Common myeloid progenitor, CD34-positive (primary cell): Measurements from ENCODE around the gene THUMPD3.

Source experiments
- CTCF ChIA-PET: fragments of 350-600 bp; sonication (Branson Sonifier 250); formaldehyde crosslinking; loops from one replicate; lab custom pipeline; 2021; ENCODE audit warnings: antibody characterized with exemption; lab: Charles Lee
- POLR2A ChIA-PET: fragments of 350-600 bp; sonication (Branson Sonifier 250); formaldehyde crosslinking; loops from one replicate; lab custom pipeline; 2021; ENCODE audit warnings: antibody characterized with exemption; lab: Charles Lee
- DNase-seq, 3 donors: peaks; one replicate each; pipeline versions ENCODE4 v3.0.0 to v3.0.0-alpha.2; 2013
- H3K27ac ChIP-seq, 2 experiments: 1 replicate in 1 of 2; 2 replicates in 1 of 2; pipeline ENCODE4 v1.7.0; 2013; ENCODE audit warnings: inconsistent platforms in 2 of 2, low read length in 2 of 2, mild to moderate bottlenecking in 2 of 2, low read depth in 1 of 2, moderate library complexity in 1 of 2; ENCODE audit not compliant: severe bottlenecking in 2 of 2, insufficient read depth in 1 of 2, poor library complexity in 1 of 2
- H3K27me3 ChIP-seq, 5 experiments: replicated peaks in 2 of 5; 1 replicate in 3 of 5; 2 replicates in 2 of 5; pipeline versions ENCODE4 v1.6.1 to v1.7.0; 2013; ENCODE audit warnings: low read length in 4 of 5, mild to moderate bottlenecking in 2 of 5, moderate library complexity in 2 of 5, inconsistent platforms in 1 of 5; ENCODE audit not compliant: insufficient read depth in 5 of 5, control insufficient read depth in 4 of 5
- H3K36me3 ChIP-seq, 4 experiments: 1 replicate in 2 of 4; 2 replicates in 2 of 4; pipeline versions ENCODE4 v1.6.1 to v1.7.0; 2013; ENCODE audit warnings: low read length in 3 of 4, control low read depth in 1 of 4, mild to moderate bottlenecking in 1 of 4; ENCODE audit not compliant: control insufficient read depth in 4 of 4, insufficient read depth in 4 of 4
- H3K4me1 ChIP-seq, 4 experiments: 1 replicate in 3 of 4; 2 replicates in 1 of 4; pipeline versions ENCODE4 v1.6.1 to v1.7.1; 2013; ENCODE audit warnings: low read length in 3 of 4, mild to moderate bottlenecking in 3 of 4, control low read depth in 1 of 4, inconsistent platforms in 1 of 4, moderate library complexity in 1 of 4; ENCODE audit not compliant: control insufficient read depth in 4 of 4, insufficient read depth in 4 of 4; ENCODE audit errors: control extremely low read depth in 1 of 4
- H3K4me3 ChIP-seq, 7 experiments: 1 replicate in 4 of 7; 2 replicates in 3 of 7; pipeline versions ENCODE4 v1.5.1 to v1.7.0; 2013; ENCODE audit warnings: mild to moderate bottlenecking in 7 of 7, low read length in 6 of 7, moderate library complexity in 6 of 7, inconsistent platforms in 2 of 7, low read depth in 2 of 7, control low read depth in 1 of 7; ENCODE audit not compliant: insufficient read depth in 4 of 7, control insufficient read depth in 1 of 7; ENCODE audit errors: extremely low read depth in 1 of 7
- H3K9me3 ChIP-seq, 5 experiments: 1 replicate in 4 of 5; 2 replicates in 1 of 5; pipeline versions ENCODE4 v1.6.1 to v1.7.1; 2013; ENCODE audit warnings: low read length in 4 of 5, mild to moderate bottlenecking in 2 of 5, inconsistent platforms in 1 of 5, low read depth in 1 of 5, moderate library complexity in 1 of 5; ENCODE audit not compliant: control insufficient read depth in 4 of 5, insufficient read depth in 2 of 5; ENCODE audit errors: control extremely low read depth in 1 of 5
- WGBS: methylation state at CpG from one replicate; pipeline ENCODE4 v1.1.5; 2013; ENCODE audit not compliant: insufficient coverage; 5-methylcytosine and 5-hydroxymethylcytosine counted together

Gene THUMPD3

DNA sequence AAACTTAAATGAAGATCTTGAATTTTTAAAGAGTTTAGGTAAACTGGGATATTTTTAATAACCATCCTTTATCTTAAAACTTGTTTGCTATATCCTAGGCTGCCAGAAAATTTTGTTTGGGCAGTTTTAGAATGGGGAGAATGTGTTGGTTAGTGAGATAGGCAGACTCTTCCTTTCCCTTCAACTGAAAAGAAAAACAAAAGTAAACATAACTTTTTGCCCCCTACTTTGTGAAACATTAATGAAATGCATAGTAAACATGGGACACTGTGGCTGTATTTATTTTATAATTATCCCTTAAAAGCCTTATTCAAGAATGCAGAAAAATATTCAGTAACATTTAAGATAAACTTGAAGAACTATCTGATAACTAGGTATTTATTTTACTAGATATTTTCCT, 65.6 kb downstream of the THUMPD3 start:
- H3K36me3 ChIP-seq, result peaks cover 14 to 78% (median 58%) of the 10 kb centered on the region in 4 experiments
- POLR2A ChIA-PET, result no interaction called here

DNA sequence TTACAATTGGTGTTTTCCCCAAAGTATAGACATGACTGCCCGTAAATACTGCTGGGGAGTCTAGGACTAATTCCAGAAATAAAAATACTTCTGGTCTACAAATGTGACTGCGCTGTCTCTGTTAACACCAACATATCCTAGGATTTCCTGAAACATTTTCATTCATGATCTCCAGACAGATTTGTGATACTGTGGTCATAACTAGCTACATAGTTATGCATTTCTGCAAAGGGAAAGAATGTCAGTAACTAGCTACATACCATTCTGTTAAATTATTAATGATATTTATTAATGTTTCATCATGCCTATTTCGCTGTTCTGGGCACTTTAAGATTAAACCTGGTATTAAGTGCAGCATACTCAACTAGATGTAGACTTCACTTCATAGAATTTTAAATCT, 67.9 kb downstream of the THUMPD3 start:
- H3K4me3 ChIP-seq, result no peak overlapping the region
- H3K4me1 ChIP-seq, result no peaks in the 10 kb centered on the region
- ChIA-PET POLR2A (no interaction called here), CTCF (interaction anchor here (1.6 kb wide), 1 partner anchor 77 kb away, joined by 7 read pairs; no protein-coding TSS in a partner anchor)
- WGBS, result 100% methylated on average over 1 of the region's 3 CpGs
- no peaks in the 10 kb centered on the region for H3K27me3 ChIP-seq
- no peak for DNase-seq
- H3K36me3 ChIP-seq, result peaks cover 21 to 91% (median 71%) of the 10 kb centered on the region in 4 experiments
- no peak overlapping the region for H3K27ac ChIP-seq
- H3K9me3 ChIP-seq, result no peaks in the 10 kb centered on the region

More for the DNA sequence above, 65.6 kb downstream of the THUMPD3 start:
- Histone ChIP-seq H3K4me3 (no peak overlapping the region), H3K27ac (no peak overlapping the region), H3K27me3 (no peaks in the 10 kb centered on the region), H3K9me3 (no peaks in the 10 kb centered on the region), H3K4me1 (peaks cover 0 to 1% (median 0%) of the 10 kb centered on the region in 4 experiments)
- DNase-seq, result no peak
- CTCF ChIA-PET, result interaction anchor here (1.5 to 13.4 kb wide), 2 partner anchors 12 to 75 kb away, joined by 4 to 95 read pairs; no protein-coding TSS in a partner anchor

DNA sequence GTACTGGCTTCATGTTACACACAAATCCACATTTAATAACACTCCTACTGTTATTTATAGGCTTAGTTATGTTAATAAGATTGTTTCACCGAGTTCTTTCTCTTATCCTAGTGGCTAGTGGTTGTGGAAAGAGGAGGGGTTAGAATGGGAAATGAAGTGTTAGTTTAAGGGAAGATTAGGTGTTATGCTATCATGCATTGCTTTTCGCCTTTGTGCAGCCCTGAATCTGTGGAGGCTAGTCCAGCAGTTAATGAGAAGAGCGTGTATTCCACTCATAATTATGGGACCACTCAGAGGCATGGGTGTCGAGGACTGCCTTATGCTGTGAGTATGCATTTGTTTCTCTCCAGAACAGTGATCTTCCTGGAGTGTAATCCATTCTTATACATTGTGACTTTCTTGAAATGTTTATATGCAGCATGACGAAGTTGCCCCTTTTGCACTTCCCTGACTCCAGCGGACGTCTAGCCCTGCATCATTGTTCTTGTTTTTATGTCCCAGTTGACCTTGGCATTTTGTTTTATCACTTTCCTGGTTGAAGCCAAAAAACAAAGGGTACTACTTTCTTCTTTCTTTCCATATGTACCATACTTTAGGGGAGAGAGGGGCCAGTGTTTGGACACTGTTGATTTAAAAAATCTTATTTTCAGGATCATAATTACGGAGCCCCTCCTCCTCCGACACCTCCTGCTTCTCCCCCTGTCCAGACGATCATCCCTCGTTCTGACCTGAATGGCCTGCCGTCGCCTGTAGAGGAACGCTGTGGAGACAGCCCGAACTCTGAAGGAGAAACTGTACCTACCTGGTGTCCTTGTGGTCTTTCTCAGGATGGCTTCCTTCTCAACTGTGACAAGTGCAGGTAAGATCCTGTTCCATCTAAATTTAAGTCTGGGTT, 71.0 kb downstream of the THUMPD3 start:
- no peaks in the 10 kb centered on the region for H3K27me3 ChIP-seq
- WGBS, result 96% methylated on average over 12 of the region's 15 CpGs
- ChIA-PET CTCF (interaction anchor here (1.0 kb wide), 1 partner anchor 16 kb away, joined by 3 read pairs; no protein-coding TSS in a partner anchor), POLR2A (no interaction called here)
- no peak overlapping the region for H3K27ac ChIP-seq
- no peak for DNase-seq
- no peaks in the 10 kb centered on the region for H3K9me3 ChIP-seq
- peaks cover 38 to 94% (median 67%) of the 10 kb centered on the region in 4 experiments for H3K36me3 ChIP-seq
- no peak overlapping the region for H3K4me3 ChIP-seq
- H3K4me1 ChIP-seq, result no peaks in the 10 kb centered on the region

DNA sequence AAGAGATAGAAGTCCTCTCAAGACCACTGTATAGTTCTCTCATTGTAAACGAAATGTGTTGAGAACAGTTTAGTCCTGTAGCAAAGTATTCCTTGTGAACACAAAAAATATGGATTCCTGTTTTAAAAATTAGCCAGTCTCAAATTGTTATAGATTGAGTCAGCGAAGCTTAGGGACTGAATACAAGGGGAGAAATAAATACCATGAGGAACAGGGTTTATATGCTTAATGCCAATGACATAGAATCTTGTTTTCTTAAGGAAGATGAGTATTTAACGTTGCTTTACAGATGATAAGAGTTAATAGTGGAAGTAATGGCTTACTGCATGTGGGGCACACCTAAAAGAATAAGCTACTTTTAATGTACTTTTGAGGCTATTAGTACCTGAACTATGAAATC, 72.5 kb downstream of the THUMPD3 start:
- no peak overlapping the region for H3K27ac ChIP-seq
- DNase-seq, result no peak
- WGBS, result 90% methylated on average over 2 of the region's 3 CpGs
- H3K4me3 ChIP-seq, result no peak overlapping the region
- ChIA-PET POLR2A (no interaction called here), CTCF (interaction anchor here (1.0 to 1.2 kb wide), 2 partner anchors 11 to 15 kb away, joined by 3 to 5 read pairs; no protein-coding TSS in a partner anchor)
- H3K4me1 ChIP-seq, result no peaks in the 10 kb centered on the region
- peaks cover 36 to 94% (median 62%) of the 10 kb centered on the region in 4 experiments for H3K36me3 ChIP-seq
- H3K27me3 ChIP-seq, result no peaks in the 10 kb centered on the region
- H3K9me3 ChIP-seq, result no peaks in the 10 kb centered on the region
